GM23338 (cell line): Measurements from ENCODE around the gene CSTF2T. TPM values are rescaled to one million over a fixed set of nuclear protein-coding genes. Genes with fewer than 3 reads are reported as not detected.

ENCODE experiments used
- ATAC-seq: fragments of 200-7000 bp; cut with Tn5 transposase; 3 replicates; pipeline ENCODE4 v1.9.1; 2020
- DNase-seq: peaks from one replicate; pipeline ENCODE4 v3.0.0-alpha.2; 2015; ENCODE audit warnings: low spot score
- H2AFZ ChIP-seq: fragments of 200-600 bp; sonication (generic); 2 replicates; pipeline ENCODE4 v1.8.0; 2016; ENCODE audit warnings: antibody characterized with exemption, mild to moderate bottlenecking, moderate library complexity
- H3F3A ChIP-seq: fragments of 200-600 bp; sonication (generic); replicated peaks from 2 replicates; pipeline ENCODE4 v1.8.0; 2017; ENCODE audit warnings: antibody characterized with exemption, mixed run types, low read depth
- H3K27ac ChIP-seq: fragments of 200-600 bp; sonication (generic); 2 replicates; pipeline ENCODE4 v1.6.1; 2016; ENCODE audit warnings: low read depth
- H3K27me3 ChIP-seq: fragments of 200-600 bp; sonication (generic); 2 replicates; pipeline ENCODE4 v1.8.0; 2016; ENCODE audit warnings: mild to moderate bottlenecking, mixed run types, moderate library complexity; ENCODE audit not compliant: insufficient read depth
- H3K36me3 ChIP-seq: fragments of 200-600 bp; sonication (generic); 2 replicates; pipeline ENCODE4 v1.8.0; 2016; ENCODE audit warnings: mild to moderate bottlenecking; ENCODE audit not compliant: insufficient read depth
- H3K4me1 ChIP-seq: fragments of 200-600 bp; sonication (generic); 2 replicates; pipeline ENCODE4 v1.8.0; 2016; ENCODE audit warnings: mild to moderate bottlenecking, moderate library complexity; ENCODE audit not compliant: insufficient read depth
- H3K4me2 ChIP-seq: fragments of 200-600 bp; sonication (generic); 2 replicates; pipeline ENCODE4 v1.7.1; 2017; ENCODE audit warnings: mixed run types
- H3K4me3 ChIP-seq: fragments of 200-600 bp; sonication (generic); 2 replicates; pipeline ENCODE4 v1.6.1; 2016; ENCODE audit warnings: mixed run types
- H3K79me2 ChIP-seq: fragments of 200-600 bp; sonication (generic); replicated peaks from 2 replicates; pipeline ENCODE4 v1.8.0; 2017; ENCODE audit warnings: mild to moderate bottlenecking; ENCODE audit not compliant: insufficient read depth
- H3K9me2 ChIP-seq: fragments of 200-600 bp; sonication (generic); 2 replicates; pipeline ENCODE4 v1.8.0; 2017; ENCODE audit not compliant: insufficient read depth
- H4K20me1 ChIP-seq: fragments of 200-600 bp; sonication (generic); replicated peaks from 2 replicates; pipeline ENCODE4 v1.8.0; 2017; ENCODE audit warnings: mild to moderate bottlenecking; ENCODE audit not compliant: insufficient read depth
- H3K27ac Mint-ChIP-seq: 2 replicates; pipeline ENCODE4 v1.8.0; 2020; ENCODE audit warnings: inconsistent platforms, mild to moderate bottlenecking, moderate library complexity, mixed read lengths
- H3K27me3 Mint-ChIP-seq: 3 replicates; pipeline ENCODE4 v1.8.0; 2022; ENCODE audit warnings: low read depth, mild to moderate bottlenecking, moderate library complexity, mixed read lengths, inconsistent platforms; ENCODE audit not compliant: insufficient read depth, poor library complexity
- H3K36me3 Mint-ChIP-seq: 3 replicates; pipeline ENCODE4 v1.8.0; 2021; ENCODE audit warnings: low read depth, mild to moderate bottlenecking, inconsistent platforms, moderate library complexity, mixed read lengths
- H3K4me1 Mint-ChIP-seq: 3 replicates; pipeline ENCODE4 v1.8.0; 2020; ENCODE audit warnings: mild to moderate bottlenecking, inconsistent platforms, mixed read lengths
- H3K4me3 Mint-ChIP-seq: 3 replicates; pipeline ENCODE4 v1.8.0; 2021; ENCODE audit warnings: moderate library complexity, mild to moderate bottlenecking, inconsistent platforms, mixed read lengths
- H3K9me3 Mint-ChIP-seq: 3 replicates; pipeline ENCODE4 v1.8.0; 2020; ENCODE audit warnings: moderate library complexity, mild to moderate bottlenecking, inconsistent platforms, mixed read lengths
- CREB1 ChIP-seq: fragments of 250-450 bp; sonication (Bioruptor Pico); IDR thresholded peaks from 2 replicates; pipeline ENCODE4 v1.5.0; 2020; ENCODE audit warnings: low read depth, mild to moderate bottlenecking, moderate library complexity
- EZH2phosphoT487 ChIP-seq: fragments of 200-600 bp; sonication (generic); IDR thresholded peaks from one replicate; pipeline ENCODE4 v1.8.1; 2018; ENCODE audit warnings: antibody characterized with exemption; ENCODE audit not compliant: unreplicated experiment
- POLR2AphosphoS5 ChIP-seq: IDR thresholded peaks from 2 replicates; pipeline ENCODE4 v1.6.1; 2016; ENCODE audit warnings: antibody characterized with exemption, low read depth
- STAT1 ChIP-seq: IDR thresholded peaks from one replicate; pipeline ENCODE4 v1.6.1; 2016; ENCODE audit warnings: antibody characterized with exemption; ENCODE audit not compliant: unreplicated experiment
- ZNF114 ChIP-seq: fragments of 250-450 bp; sonication (Bioruptor Pico); IDR thresholded peaks from 2 replicates; pipeline ENCODE4 v1.5.0; 2020; ENCODE audit warnings: mild to moderate bottlenecking, moderate library complexity
- ZNF331 ChIP-seq: fragments of 250-450 bp; sonication (Bioruptor Pico); IDR thresholded peaks from 2 replicates; pipeline ENCODE4 v1.5.0; 2020; ENCODE audit warnings: low read depth, mild to moderate bottlenecking, moderate library complexity
- polyA plus RNA-seq: library from polyadenylated mRNA; unstranded; fragments of >200 nt; fragmentation: Nextera tagmentation; extraction: Ambion mirVana; gene quantifications from 2 replicates; pipeline ENCODE4 v1.2.1, GENCODE V29; 2016
- total RNA-seq: library from RNA; depleted of rRNA; stranded (reverse); fragments of >200 nt; shearing (Covaris generic); gene quantifications from 2 replicates; pipeline ENCODE4 v1.2.3, GENCODE V29; 2014
- TF ChIP-seq, protein P1 (sequence below): IDR thresholded peaks from 2 replicates; pipeline ENCODE4 v1.6.1; 2016; ENCODE audit warnings: antibody characterized with exemption
- TF ChIP-seq, protein P2 (sequence below): fragments of 250-450 bp; sonication (Bioruptor Pico); IDR thresholded peaks from 2 replicates; pipeline ENCODE4 v1.5.0; 2020; ENCODE audit warnings: mild to moderate bottlenecking, moderate library complexity
- TF ChIP-seq, protein P3 (sequence below): IDR thresholded peaks from one replicate; pipeline ENCODE4 v1.6.1; 2018; ENCODE audit warnings: antibody characterized with exemption; ENCODE audit not compliant: unreplicated experiment
- TF ChIP-seq, protein P4 (sequence below), 2 experiments: fragments of 200-600 bp in 1 of 2; sonication (generic) in 1 of 2; conservative IDR thresholded peaks; 2 replicates each; pipeline versions ENCODE4 v1.5.1 to v1.6.1; 2016 to 2017; ENCODE audit warnings: antibody characterized with exemption in 2 of 2, low read depth in 2 of 2, mild to moderate bottlenecking in 2 of 2, moderate library complexity in 1 of 2

The CSTF2T gene
- total and polyA plus RNA-seq, 2 experiments from 2014 or later = 9.8 to 31.9 TPM

DNA sequence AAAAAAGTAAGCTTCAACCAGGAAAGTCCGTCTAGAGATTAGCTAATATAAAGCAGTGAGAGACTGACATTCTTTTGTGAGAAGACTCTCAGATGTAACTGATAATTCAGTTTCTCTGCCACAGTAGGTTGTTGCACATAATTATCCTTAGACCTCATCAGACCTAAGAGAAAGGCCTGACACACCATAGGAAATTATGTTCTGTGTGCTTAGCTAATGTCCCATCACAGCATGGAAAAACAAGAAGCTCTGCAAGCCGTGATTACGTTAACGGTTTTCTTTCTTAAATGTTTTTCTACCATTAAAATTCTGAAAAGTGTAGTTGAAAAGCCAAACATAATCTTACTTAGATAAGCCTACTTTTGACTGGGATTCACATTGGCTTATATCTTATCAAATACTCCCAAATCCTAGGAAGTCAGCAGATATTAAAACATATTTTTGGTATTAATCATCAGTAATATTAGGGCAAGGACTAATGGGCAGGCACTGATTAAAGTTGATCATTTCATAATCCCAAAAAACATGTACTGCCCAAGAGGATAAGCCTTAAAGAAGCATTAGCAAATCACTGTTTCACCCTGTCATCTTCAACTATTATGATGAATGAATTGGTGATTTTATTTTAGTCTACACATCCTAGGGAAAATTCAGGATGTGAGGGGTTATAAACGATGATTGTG, 5.2 kb downstream of the CSTF2T start (continued):
- TF ChIP-seq, protein P1, sequence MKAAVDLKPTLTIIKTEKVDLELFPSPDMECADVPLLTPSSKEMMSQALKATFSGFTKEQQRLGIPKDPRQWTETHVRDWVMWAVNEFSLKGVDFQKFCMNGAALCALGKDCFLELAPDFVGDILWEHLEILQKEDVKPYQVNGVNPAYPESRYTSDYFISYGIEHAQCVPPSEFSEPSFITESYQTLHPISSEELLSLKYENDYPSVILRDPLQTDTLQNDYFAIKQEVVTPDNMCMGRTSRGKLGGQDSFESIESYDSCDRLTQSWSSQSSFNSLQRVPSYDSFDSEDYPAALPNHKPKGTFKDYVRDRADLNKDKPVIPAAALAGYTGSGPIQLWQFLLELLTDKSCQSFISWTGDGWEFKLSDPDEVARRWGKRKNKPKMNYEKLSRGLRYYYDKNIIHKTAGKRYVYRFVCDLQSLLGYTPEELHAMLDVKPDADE = no peak
- TF ChIP-seq ZNF331 (CRISPR knock-in tag) (no peak), POLR2AphosphoS5 (no peak), EZH2phosphoT487 (no peak), ZNF114 (CRISPR knock-in tag) (no peak)
- TF ChIP-seq, protein P2, sequence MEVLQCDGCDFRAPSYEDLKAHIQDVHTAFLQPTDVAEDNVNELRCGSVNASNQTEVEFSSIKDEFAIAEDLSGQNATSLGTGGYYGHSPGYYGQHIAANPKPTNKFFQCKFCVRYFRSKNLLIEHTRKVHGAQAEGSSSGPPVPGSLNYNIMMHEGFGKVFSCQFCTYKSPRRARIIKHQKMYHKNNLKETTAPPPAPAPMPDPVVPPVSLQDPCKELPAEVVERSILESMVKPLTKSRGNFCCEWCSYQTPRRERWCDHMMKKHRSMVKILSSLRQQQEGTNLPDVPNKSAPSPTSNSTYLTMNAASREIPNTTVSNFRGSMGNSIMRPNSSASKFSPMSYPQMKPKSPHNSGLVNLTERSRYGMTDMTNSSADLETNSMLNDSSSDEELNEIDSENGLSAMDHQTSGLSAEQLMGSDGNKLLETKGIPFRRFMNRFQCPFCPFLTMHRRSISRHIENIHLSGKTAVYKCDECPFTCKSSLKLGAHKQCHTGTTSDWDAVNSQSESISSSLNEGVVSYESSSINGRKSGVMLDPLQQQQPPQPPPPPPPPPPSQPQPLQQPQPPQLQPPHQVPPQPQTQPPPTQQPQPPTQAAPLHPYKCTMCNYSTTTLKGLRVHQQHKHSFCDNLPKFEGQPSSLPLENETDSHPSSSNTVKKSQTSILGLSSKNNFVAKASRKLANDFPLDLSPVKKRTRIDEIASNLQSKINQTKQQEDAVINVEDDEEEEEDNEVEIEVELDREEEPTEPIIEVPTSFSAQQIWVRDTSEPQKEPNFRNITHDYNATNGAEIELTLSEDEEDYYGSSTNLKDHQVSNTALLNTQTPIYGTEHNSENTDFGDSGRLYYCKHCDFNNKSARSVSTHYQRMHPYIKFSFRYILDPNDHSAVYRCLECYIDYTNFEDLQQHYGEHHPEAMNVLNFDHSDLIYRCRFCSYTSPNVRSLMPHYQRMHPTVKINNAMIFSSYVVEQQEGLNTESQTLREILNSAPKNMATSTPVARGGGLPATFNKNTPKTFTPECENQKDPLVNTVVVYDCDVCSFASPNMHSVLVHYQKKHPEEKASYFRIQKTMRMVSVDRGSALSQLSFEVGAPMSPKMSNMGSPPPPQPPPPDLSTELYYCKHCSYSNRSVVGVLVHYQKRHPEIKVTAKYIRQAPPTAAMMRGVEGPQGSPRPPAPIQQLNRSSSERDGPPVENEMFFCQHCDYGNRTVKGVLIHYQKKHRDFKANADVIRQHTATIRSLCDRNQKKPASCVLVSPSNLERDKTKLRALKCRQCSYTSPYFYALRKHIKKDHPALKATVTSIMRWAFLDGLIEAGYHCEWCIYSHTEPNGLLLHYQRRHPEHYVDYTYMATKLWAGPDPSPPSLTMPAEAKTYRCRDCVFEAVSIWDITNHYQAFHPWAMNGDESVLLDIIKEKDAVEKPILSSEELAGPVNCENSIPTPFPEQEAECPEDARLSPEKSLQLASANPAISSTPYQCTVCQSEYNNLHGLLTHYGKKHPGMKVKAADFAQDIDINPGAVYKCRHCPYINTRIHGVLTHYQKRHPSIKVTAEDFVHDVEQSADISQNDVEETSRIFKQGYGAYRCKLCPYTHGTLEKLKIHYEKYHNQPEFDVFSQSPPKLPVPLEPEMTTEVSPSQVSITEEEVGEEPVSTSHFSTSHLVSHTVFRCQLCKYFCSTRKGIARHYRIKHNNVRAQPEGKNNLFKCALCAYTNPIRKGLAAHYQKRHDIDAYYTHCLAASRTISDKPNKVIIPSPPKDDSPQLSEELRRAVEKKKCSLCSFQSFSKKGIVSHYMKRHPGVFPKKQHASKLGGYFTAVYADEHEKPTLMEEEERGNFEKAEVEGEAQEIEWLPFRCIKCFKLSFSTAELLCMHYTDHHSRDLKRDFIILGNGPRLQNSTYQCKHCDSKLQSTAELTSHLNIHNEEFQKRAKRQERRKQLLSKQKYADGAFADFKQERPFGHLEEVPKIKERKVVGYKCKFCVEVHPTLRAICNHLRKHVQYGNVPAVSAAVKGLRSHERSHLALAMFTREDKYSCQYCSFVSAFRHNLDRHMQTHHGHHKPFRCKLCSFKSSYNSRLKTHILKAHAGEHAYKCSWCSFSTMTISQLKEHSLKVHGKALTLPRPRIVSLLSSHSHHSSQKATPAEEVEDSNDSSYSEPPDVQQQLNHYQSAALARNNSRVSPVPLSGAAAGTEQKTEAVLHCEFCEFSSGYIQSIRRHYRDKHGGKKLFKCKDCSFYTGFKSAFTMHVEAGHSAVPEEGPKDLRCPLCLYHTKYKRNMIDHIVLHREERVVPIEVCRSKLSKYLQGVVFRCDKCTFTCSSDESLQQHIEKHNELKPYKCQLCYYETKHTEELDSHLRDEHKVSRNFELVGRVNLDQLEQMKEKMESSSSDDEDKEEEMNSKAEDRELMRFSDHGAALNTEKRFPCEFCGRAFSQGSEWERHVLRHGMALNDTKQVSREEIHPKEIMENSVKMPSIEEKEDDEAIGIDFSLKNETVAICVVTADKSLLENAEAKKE (CRISPR knock-in tag) = no peak

DNA sequence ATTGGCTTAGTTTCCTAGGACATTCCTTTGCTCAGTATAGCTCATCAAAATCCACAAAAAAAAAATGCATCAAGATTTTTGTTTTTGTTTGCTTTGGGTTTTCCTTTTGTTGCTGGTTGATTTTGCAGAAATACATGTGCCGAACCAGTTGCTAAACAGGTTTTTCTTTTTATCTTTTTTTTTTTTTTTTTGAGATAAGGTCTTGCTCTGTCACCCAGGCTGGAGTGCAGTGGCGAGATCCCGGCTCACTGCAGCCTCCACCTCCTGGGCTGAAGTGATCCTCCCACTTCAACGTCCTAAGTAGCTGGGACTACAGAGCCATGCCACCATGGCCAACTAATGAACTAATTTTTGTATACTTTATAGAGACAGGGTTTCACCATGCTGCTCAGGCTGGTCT, 8.3 kb downstream of the CSTF2T start:
- H3K4me3 ChIP-seq = no peak overlapping the region
- no peaks in the 10 kb centered on the region for H3K9me2 ChIP-seq
- no peaks in the 10 kb centered on the region for H4K20me1 ChIP-seq
- Mint-ChIP-seq H3K36me3 (peaks cover 8% of the 10 kb centered on the region), H3K27me3 (no peaks in the 10 kb centered on the region), H3K4me3 (no peak overlapping the region), H3K4me1 (peaks cover 5% of the 10 kb centered on the region), H3K9me3 (peaks cover 8% of the 10 kb centered on the region), H3K27ac (no peak overlapping the region)
- no peak overlapping the region for H3K27ac ChIP-seq
- no peaks in the 10 kb centered on the region for H3K79me2 ChIP-seq
- no peaks in the 10 kb centered on the region for H3F3A ChIP-seq
- H3K36me3 ChIP-seq = no peaks in the 10 kb centered on the region
- peaks cover 2% of the 10 kb centered on the region; the same call in 1 of the 2 replicates for H3K4me1 ChIP-seq
- H3K27me3 ChIP-seq = no peaks in the 10 kb centered on the region
- DNase-seq = no peak
- ATAC-seq = no peak
- no peak overlapping the region for H3K4me2 ChIP-seq
- H2AFZ ChIP-seq = no peak overlapping the region
- TF ChIP-seq ZNF331 (CRISPR knock-in tag) = no peak
- TF ChIP-seq, protein P3, sequence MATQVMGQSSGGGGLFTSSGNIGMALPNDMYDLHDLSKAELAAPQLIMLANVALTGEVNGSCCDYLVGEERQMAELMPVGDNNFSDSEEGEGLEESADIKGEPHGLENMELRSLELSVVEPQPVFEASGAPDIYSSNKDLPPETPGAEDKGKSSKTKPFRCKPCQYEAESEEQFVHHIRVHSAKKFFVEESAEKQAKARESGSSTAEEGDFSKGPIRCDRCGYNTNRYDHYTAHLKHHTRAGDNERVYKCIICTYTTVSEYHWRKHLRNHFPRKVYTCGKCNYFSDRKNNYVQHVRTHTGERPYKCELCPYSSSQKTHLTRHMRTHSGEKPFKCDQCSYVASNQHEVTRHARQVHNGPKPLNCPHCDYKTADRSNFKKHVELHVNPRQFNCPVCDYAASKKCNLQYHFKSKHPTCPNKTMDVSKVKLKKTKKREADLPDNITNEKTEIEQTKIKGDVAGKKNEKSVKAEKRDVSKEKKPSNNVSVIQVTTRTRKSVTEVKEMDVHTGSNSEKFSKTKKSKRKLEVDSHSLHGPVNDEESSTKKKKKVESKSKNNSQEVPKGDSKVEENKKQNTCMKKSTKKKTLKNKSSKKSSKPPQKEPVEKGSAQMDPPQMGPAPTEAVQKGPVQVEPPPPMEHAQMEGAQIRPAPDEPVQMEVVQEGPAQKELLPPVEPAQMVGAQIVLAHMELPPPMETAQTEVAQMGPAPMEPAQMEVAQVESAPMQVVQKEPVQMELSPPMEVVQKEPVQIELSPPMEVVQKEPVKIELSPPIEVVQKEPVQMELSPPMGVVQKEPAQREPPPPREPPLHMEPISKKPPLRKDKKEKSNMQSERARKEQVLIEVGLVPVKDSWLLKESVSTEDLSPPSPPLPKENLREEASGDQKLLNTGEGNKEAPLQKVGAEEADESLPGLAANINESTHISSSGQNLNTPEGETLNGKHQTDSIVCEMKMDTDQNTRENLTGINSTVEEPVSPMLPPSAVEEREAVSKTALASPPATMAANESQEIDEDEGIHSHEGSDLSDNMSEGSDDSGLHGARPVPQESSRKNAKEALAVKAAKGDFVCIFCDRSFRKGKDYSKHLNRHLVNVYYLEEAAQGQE = no peak
- no peak for TF ChIP-seq CREB1
- no peak for TF ChIP-seq ZNF114 (CRISPR knock-in tag)
- no peak for TF ChIP-seq STAT1
- TF ChIP-seq EZH2phosphoT487 = no peak
- TF ChIP-seq, protein P4, sequence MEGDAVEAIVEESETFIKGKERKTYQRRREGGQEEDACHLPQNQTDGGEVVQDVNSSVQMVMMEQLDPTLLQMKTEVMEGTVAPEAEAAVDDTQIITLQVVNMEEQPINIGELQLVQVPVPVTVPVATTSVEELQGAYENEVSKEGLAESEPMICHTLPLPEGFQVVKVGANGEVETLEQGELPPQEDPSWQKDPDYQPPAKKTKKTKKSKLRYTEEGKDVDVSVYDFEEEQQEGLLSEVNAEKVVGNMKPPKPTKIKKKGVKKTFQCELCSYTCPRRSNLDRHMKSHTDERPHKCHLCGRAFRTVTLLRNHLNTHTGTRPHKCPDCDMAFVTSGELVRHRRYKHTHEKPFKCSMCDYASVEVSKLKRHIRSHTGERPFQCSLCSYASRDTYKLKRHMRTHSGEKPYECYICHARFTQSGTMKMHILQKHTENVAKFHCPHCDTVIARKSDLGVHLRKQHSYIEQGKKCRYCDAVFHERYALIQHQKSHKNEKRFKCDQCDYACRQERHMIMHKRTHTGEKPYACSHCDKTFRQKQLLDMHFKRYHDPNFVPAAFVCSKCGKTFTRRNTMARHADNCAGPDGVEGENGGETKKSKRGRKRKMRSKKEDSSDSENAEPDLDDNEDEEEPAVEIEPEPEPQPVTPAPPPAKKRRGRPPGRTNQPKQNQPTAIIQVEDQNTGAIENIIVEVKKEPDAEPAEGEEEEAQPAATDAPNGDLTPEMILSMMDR (conservative IDR thresholded peaks at IDR 0.05; ENCODE audit: low read depth in 2 of 2) = no peak
